Prostate gland (tissue), 2 donors: ENCODE measurements around the gene MAD2L2. TPM values are rescaled to one million over a fixed set of nuclear protein-coding genes. Genes with fewer than 3 reads are reported as not detected.

Experiments
- DNase-seq: peaks from one replicate; pipeline ENCODE4 v3.0.0-alpha.2; 2019; ENCODE audit warnings: low spot score
- H3K27ac ChIP-seq, 2 donors: fragments of 200-600 bp; sonication (generic); 2 replicates each; pipeline ENCODE4 v1.5.1; 2017 to 2019
- H3K27me3 ChIP-seq: fragments of 200-600 bp; sonication (generic); replicated peaks from 2 replicates; pipeline ENCODE4 v1.5.1; 2019; ENCODE audit not compliant: insufficient read depth
- H3K36me3 ChIP-seq, 2 donors: fragments of 200-600 bp; sonication (generic); 1 replicate in 1 of 2; 2 replicates in 1 of 2; pipeline versions ENCODE4 v1.5.1 to v1.8.1; 2017 to 2019
- H3K4me1 ChIP-seq: fragments of 200-600 bp; sonication (generic); replicated peaks from 2 replicates; pipeline ENCODE4 v1.5.1; 2019
- H3K4me3 ChIP-seq, 2 donors: fragments of 200-600 bp; sonication (generic); 2 replicates each; pipeline ENCODE4 v1.5.1; 2017 to 2019
- H3K9me3 ChIP-seq: fragments of 200-600 bp; sonication (generic); 2 replicates; pipeline ENCODE4 v1.5.1; 2017
- POLR2A ChIP-seq: fragments of 450-650 bp; IDR thresholded peaks from one replicate; pipeline ENCODE4 v1.6.1; 2016; ENCODE audit warnings: antibody characterized with exemption, mild to moderate bottlenecking
- POLR2AphosphoS5 ChIP-seq: sonication (generic); formaldehyde crosslinking; IDR thresholded peaks from one replicate; pipeline ENCODE4 v1.6.1; 2017; ENCODE audit warnings: antibody characterized with exemption
- WGBS: methylation state at CpG from one replicate; pipeline ENCODE4 v1.1.5; 2018; 5-methylcytosine and 5-hydroxymethylcytosine counted together
- intact Hi-C: fragments of 100-400 bp; cut with DNase I; formaldehyde crosslinking; loops from one replicate; pipeline ENCODE4 v1.14.2; 2022
- total RNA-seq, 2 donors: library from RNA; depleted of rRNA; stranded (reverse); fragments of >200 nt; gene quantifications; one replicate each; pipeline ENCODE4 v1.1.0, GENCODE V29; 2016
- TF ChIP-seq, protein P1 (sequence below), 4 experiments: fragments of 200-600 bp in 2 of 4; fragments of 450-650 bp in 2 of 4; sonication (generic) in 2 of 4; IDR thresholded peaks; 1 replicate in 3 of 4; 2 replicates in 1 of 4; pipeline ENCODE4 v1.5.1; 2016 to 2019; ENCODE audit warnings: antibody characterized with exemption in 4 of 4, mild to moderate bottlenecking in 2 of 4, moderate library complexity in 2 of 4

MAD2L2 gene
- total RNA-seq = 10 to 100 TPM; 37.3 to 67.8 TPM

GRCh38 chr1:11681071-11681771 lies at the start of gene MAD2L2:
MAD2L2 (minus strand) TSS chr1:11681148; CDS start chr1:11680601, 547 bp downstream.
- H3K27ac ChIP-seq = peak within 1 kb of the TSS; percentile 79 to 80
- no peaks in the 10 kb centered on the region for H3K36me3 ChIP-seq
- peaks cover 6% of the 10 kb centered on the region for H3K4me1 ChIP-seq
- H3K27me3 ChIP-seq = no peaks in the 10 kb centered on the region
- peak; percentile 81 for DNase-seq
- peak within 1 kb of the TSS; percentile 62 to 76 for H3K4me3 ChIP-seq
- TF ChIP-seq POLR2A (peak; percentile 69), POLR2AphosphoS5 (peak; percentile 58)
- TF ChIP-seq, protein P1, sequence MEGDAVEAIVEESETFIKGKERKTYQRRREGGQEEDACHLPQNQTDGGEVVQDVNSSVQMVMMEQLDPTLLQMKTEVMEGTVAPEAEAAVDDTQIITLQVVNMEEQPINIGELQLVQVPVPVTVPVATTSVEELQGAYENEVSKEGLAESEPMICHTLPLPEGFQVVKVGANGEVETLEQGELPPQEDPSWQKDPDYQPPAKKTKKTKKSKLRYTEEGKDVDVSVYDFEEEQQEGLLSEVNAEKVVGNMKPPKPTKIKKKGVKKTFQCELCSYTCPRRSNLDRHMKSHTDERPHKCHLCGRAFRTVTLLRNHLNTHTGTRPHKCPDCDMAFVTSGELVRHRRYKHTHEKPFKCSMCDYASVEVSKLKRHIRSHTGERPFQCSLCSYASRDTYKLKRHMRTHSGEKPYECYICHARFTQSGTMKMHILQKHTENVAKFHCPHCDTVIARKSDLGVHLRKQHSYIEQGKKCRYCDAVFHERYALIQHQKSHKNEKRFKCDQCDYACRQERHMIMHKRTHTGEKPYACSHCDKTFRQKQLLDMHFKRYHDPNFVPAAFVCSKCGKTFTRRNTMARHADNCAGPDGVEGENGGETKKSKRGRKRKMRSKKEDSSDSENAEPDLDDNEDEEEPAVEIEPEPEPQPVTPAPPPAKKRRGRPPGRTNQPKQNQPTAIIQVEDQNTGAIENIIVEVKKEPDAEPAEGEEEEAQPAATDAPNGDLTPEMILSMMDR (IDR thresholded peaks at IDR 0.05) = peak in 3 of 4 experiments; percentile 5 to 9 (median 6)
- WGBS = under 1% methylated on average over 58 of the region's 71 CpGs
- intact Hi-C loops = loop anchor here (5.0 kb wide), 1 partner anchor 56 kb away; the partner anchor contains the start of gene AGTRAP
- no peaks in the 10 kb centered on the region for H3K9me3 ChIP-seq

DNA sequence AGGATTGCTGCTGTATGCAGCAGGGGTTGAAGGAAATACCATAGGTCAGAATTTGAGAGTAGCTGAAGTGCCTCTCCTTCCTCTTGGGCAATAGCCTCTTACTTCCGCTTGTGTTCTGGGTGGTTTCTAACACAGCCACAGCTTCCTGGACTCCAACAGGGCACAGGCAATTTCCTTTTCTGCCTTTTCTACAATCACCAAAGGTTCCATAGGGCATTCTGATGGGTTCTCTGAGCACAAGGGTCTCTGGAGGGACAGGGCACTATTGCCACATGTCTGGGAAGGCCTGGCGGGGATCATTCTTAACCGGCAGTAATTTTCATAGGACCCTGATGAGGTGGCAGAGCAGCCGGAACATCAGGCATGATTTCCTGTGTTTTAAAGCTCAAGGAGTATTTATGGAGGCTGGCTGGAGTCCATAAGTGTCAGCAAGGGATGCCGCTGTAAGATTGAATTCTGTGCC lies 49.5 kb upstream of the MAD2L2 start:
- no peaks in the 10 kb centered on the region for H3K27me3 ChIP-seq
- TF ChIP-seq, protein P1 (IDR thresholded peaks at IDR 0.05) = no peak
- peak; percentile 48 for TF ChIP-seq POLR2AphosphoS5
- peak; percentile 44 for DNase-seq
- no peaks in the 10 kb centered on the region for H3K9me3 ChIP-seq
- peaks cover 20% of the 10 kb centered on the region for H3K4me1 ChIP-seq
- H3K27ac ChIP-seq = peak overlapping the region; percentile 90 to 92
- intact Hi-C loops = no loop called here
- WGBS = 20% methylated on average over 5 of the region's 5 CpGs
- H3K36me3 ChIP-seq = no peaks in the 10 kb centered on the region
- H3K4me3 ChIP-seq = no peak overlapping the region

DNA sequence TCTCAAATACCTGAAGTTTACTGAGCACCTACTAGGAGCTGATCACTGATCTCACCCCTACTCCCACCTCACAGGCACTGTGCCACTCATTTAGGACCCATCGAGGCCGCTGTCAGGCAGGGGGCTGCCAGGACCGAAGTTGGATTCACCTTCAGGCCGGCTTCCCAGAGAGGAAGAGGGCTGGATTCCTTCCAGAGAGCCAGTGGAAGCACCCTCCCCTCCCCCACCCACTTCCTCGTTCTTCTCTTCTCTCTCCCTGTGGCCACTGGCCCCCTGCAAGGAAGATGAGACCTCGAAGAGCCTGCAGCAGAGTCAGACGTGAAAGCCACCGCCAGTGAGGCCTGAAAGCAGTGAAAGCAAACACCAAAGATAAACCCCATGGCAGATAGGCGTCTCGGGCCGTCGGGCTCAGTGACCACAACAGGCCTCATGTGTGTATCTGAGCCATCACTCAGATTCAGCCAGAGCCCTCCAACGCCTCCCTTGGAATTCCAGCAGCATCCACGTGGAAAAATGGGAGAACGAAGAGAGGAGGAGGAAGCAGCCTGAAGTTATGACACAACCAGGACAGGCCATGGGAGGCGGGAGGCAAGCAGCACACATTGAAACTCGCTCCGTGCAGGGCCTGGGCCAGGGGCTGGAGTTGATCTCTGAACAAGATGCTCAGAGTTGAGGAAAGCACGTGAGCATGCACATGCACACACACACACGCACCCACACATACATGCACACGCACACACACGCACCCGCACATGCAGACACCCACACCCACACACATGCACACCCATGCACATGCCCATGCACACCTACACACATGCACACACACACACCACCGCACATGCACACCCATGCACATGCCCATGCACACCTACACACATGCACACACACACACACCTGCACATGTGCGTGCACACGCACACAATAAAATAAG lies 48.8 kb upstream of the MAD2L2 start:
- TF ChIP-seq, protein P1 (IDR thresholded peaks at IDR 0.05) = no peak
- TF ChIP-seq POLR2AphosphoS5 (no peak), POLR2A (no peak)
- H3K27me3 ChIP-seq = no peaks in the 10 kb centered on the region
- no peak for DNase-seq
- H3K27ac ChIP-seq = peak overlapping the region in 1 of 2 donors; percentile 92
- intact Hi-C loops = no loop called here
- 68% methylated on average over 26 of the region's 26 CpGs for WGBS
- H3K36me3 ChIP-seq = no peaks in the 10 kb centered on the region
- H3K4me1 ChIP-seq = peaks cover 20% of the 10 kb centered on the region
- no peaks in the 10 kb centered on the region for H3K9me3 ChIP-seq
- no peak overlapping the region for H3K4me3 ChIP-seq

DNA sequence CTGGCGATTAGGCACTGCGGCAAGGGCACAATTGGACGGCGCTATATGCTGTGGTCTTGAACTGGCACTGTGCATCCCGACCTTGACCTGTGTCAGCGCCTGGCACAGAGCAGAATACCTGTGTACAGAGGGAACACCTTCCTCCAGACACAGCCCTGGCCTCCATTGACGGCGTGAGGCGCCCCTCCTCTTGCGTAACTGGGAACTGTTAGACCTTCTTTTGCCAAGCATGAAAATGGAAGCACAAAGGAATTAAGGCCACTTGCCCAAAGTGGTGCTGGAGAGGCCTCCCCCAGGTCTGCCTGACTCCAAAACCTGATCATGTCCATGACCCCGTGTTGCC lies 48.2 kb upstream of the MAD2L2 start:
- Histone ChIP-seq H3K4me1 (peaks cover 20% of the 10 kb centered on the region), H3K4me3 (no peak overlapping the region), H3K36me3 (no peaks in the 10 kb centered on the region), H3K27ac (no peak overlapping the region), H3K27me3 (no peaks in the 10 kb centered on the region), H3K9me3 (no peaks in the 10 kb centered on the region)
- TF ChIP-seq POLR2AphosphoS5 (no peak), POLR2A (no peak)
- TF ChIP-seq, protein P1 (IDR thresholded peaks at IDR 0.05) = no peak
- intact Hi-C loops = no loop called here
- DNase-seq = no peak
- WGBS = 94% methylated on average over 11 of the region's 11 CpGs
